BJ (cell line): ENCODE measurements around the gene SLC12A7. TPM values are rescaled to one million over a fixed set of nuclear protein-coding genes. Genes with fewer than 3 reads are reported as not detected.

Experiments used
- CTCF ChIA-PET: fragments of 350-600 bp; formaldehyde crosslinking; extraction: SDS; loops from one replicate; lab custom pipeline; 2021; ENCODE audit warnings: antibody characterized with exemption, inconsistent platforms; lab: Yijun Ruan, JAX
- POLR2A ChIA-PET: fragments of 300-600 bp; sonication (Branson Sonifier 250); formaldehyde crosslinking; extraction: SDS; loops from one replicate; lab custom pipeline; 2021; ENCODE audit warnings: antibody characterized with exemption; lab: Charles Lee
- DNase-seq: peaks from one replicate; pipeline ENCODE4 v3.0.0-alpha.2; 2011; ENCODE audit warnings: low read depth
- H3K27me3 ChIP-seq: 2 replicates; pipeline ENCODE4 v1.6.0; 2011; ENCODE audit warnings: low read length; ENCODE audit not compliant: control insufficient read depth, insufficient read depth
- H3K36me3 ChIP-seq: 2 replicates; pipeline ENCODE4 v1.5.1; 2011; ENCODE audit warnings: low read length; ENCODE audit not compliant: control insufficient read depth, insufficient read depth
- H3K4me3 ChIP-seq: 2 replicates; pipeline ENCODE4 v1.5.1; 2011; ENCODE audit warnings: low read depth, mild to moderate bottlenecking, control low read depth, low read length
- CTCF ChIP-seq: IDR thresholded peaks from 2 replicates; pipeline ENCODE4 v1.5.1; 2011; ENCODE audit warnings: low read depth, mild to moderate bottlenecking, control low read depth, inconsistent platforms, low read length, moderate library complexity; ENCODE audit not compliant: insufficient read depth
- polyA plus RNA-seq: library from polyadenylated mRNA; depleted of rRNA; stranded (reverse); fragments of >200 nt; gene quantifications from 2 replicates; pipeline ENCODE4 v1.2.3, GENCODE V29; 2011

The SLC12A7 gene
- polyA plus RNA-seq, 1 experiment: 4.6 TPM

- TF ChIP-seq CTCF: no peak
- Histone ChIP-seq H3K4me3 (no peak overlapping the region), H3K27me3 (peaks cover 51% of the 10 kb centered on the region), H3K36me3 (no peaks in the 10 kb centered on the region)
- ChIA-PET POLR2A (no interaction called here), CTCF (interaction anchor here (0.9 to 5.1 kb wide), 4 partner anchors 10 to 77 kb away, joined by 3 to 34 read pairs (median 8); no protein-coding TSS in a partner anchor)
- DNase-seq: no peak
Observed at GRCh38 chr5:1009359-1010180, 102.3 kb downstream of the SLC12A7 start.

GRCh38 chr5:1008451-1009358 lies 103.2 kb downstream of the SLC12A7 start, which contains the start of gene NKD2:
NKD2 (plus strand) TSS chr5:1008802; CDS start chr5:1009058, 256 bp downstream.
- Histone ChIP-seq H3K4me3 (no peak within 1 kb of the TSS), H3K36me3 (no peaks in the 10 kb centered on the region), H3K27me3 (peaks cover 50% of the 10 kb centered on the region)
- POLR2A ChIA-PET: no interaction called here
- peak; percentile 16; the same call in 1 of the 2 replicates for TF ChIP-seq CTCF
- CTCF ChIA-PET: interaction anchor here (0.8 to 5.1 kb wide), 6 partner anchors 11 to 143 kb away, joined by 3 to 34 read pairs (median 6); no protein-coding TSS in a partner anchor
- DNase-seq: no peak

DNA sequence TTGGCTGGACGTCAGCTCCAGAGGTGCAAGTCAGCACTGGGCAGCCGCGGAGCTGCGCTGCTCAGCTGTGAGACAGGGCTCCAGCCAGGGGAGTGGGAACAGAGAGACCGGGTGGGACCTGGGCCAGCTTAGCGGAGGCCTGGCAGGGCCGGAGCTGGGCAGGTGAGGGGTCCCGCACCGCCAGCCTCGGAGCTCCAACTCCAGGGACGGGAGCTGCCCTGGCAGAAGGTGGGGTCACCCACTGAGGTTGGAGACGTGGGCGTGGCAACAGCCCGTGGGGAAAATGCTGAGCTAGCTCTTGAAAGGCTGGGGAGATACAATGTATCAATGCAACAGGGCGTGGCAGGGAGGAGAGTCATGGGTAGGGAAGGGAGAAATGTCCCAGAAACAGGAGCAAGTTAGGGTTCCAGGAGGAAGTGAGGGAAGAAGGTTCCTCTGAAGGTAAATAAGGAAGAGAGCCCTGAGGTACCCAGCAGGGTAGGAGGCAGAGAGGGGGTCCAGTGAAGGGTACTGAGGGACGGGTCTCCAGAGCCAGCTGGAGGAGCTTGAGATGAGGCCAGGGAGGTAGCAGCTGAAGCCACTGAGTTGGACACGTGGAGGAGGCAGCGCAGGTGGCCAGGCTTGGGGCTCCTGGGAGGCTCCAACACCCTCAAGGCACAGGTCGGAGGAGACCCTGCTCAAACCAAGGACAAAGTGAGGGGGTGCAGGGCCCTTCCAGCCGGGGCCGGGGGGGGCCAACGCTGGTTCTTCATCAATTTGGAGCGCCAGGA lies 104.0 kb downstream of the SLC12A7 start:
- ChIA-PET CTCF (interaction anchor here (0.8 to 5.1 kb wide), 9 partner anchors 8 to 144 kb away, joined by 3 to 34 read pairs (median 4); no protein-coding TSS in a partner anchor), POLR2A (no interaction called here)
- TF ChIP-seq CTCF: no peak
- no peak overlapping the region for H3K4me3 ChIP-seq
- no peak for DNase-seq
- H3K36me3 ChIP-seq: no peaks in the 10 kb centered on the region
- H3K27me3 ChIP-seq: peaks cover 47% of the 10 kb centered on the region

- Histone ChIP-seq H3K4me3 (no peak overlapping the region), H3K36me3 (no peaks in the 10 kb centered on the region), H3K27me3 (peaks cover 47% of the 10 kb centered on the region)
- CTCF ChIA-PET: interaction anchor here (0.6 to 5.1 kb wide), 7 partner anchors 9 to 600 kb away, joined by 4 to 34 read pairs (median 4); no protein-coding TSS in a partner anchor
- no peak for DNase-seq
- no peak for TF ChIP-seq CTCF
- POLR2A ChIA-PET: no interaction called here
Observed at GRCh38 chr5:1007221-1007680, 104.6 kb downstream of the SLC12A7 start.
